ENCODE results near the gene BCAS3. TPM values are rescaled to one million over a fixed set of nuclear protein-coding genes. Genes with fewer than 3 reads are reported as not detected.

BCAS3 gene
- total RNA-seq, 1 experiment from 2014 or later: 26.6 TPM

GRCh38 chr17:61384692-61385576 lies 707.3 kb downstream of the BCAS3 start:
- no peak for DNase-seq (ENCODE audit: extremely low read depth, low read depth)

- DNase-seq (ENCODE audit: extremely low read depth, low read depth): no peak
Observed at GRCh38 chr17:61385577-61386236, 708.1 kb downstream of the BCAS3 start.

GRCh38 chr17:61386251-61386650 lies 708.6 kb downstream of the BCAS3 start:
- no peak for DNase-seq (ENCODE audit: extremely low read depth, low read depth)

- DNase-seq (ENCODE audit: extremely low read depth, low read depth): no peak
Observed at GRCh38 chr17:61387011-61387410, 709.4 kb downstream of the BCAS3 start.

DNA sequence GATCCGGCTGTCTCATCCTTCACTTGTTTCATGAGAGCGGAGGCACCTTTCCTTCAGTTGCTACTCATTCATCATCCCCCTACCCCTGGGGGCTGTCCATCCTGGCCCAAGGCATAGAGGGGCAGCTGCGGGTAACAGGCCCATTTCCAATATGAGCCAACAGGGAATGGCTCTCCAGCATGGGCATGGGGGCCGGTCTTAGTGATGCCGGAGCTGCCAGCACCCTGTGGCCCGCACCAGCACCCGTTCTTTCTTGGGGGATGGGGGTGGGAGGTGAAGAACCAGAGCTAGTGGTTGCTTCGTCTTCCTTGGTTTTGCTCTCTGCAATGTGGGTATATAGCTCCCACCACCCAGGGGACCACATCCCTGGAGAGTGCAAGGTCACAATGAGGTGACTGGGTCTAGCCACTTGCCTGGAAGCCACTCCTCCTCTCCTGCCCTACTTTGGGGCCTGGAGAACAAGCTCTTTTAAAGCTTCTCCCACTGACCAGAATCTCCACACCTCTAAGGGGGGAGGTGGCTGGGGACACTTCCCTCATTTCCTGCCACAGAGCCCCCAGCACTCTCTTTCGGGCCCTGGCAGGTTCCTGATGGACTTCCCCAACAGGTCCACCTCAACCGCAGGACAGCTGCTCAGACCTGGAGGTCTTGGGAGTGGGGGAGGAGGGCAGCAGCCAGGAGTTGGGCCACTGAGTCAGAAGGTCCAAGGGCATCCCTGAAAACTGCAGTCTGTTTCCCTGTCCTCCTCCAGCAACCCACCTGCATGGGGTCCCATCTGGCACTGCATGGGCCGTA lies 710.1 kb downstream of the BCAS3 start:
- no peak for DNase-seq (ENCODE audit: extremely low read depth, low read depth)

DNA sequence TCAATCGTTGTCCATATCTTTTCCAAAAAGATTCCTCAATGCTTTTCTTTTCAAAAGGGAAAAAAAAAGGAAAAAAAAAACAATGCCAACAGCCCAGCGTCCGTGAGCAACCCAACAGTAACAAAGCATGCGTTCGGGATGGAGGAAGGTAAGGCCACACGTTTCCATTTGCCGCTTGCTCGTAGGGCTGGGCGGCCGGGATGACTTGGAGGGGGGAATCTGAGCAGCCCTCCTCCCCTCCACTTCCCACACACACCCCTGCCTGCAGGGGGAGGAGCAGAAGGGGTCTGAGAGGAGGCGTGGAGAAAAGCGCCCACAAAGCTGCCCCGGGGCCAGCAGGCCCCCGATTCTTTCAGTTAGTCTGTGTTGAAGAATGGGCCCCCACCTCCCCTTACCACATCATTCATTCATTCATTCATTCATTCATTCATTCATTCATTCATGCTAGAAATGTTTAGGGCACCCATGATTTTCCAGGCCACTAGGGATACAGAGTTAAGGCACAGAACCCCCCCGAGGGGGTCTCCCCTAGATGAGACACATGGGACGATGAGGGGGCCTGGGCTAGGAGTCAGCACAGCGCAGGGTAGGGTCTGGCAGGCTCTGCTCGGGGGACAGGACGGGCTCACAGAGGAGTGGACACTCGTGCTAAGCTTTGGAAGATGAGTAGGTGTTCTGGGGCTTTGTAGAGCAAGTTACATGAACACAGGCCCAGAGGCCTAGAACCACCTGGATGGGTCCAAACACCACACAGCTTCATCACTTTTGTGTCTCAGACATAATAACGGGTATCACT lies 711.1 kb downstream of the BCAS3 start:
- DNase-seq (ENCODE audit: extremely low read depth, low read depth): no peak

DNA sequence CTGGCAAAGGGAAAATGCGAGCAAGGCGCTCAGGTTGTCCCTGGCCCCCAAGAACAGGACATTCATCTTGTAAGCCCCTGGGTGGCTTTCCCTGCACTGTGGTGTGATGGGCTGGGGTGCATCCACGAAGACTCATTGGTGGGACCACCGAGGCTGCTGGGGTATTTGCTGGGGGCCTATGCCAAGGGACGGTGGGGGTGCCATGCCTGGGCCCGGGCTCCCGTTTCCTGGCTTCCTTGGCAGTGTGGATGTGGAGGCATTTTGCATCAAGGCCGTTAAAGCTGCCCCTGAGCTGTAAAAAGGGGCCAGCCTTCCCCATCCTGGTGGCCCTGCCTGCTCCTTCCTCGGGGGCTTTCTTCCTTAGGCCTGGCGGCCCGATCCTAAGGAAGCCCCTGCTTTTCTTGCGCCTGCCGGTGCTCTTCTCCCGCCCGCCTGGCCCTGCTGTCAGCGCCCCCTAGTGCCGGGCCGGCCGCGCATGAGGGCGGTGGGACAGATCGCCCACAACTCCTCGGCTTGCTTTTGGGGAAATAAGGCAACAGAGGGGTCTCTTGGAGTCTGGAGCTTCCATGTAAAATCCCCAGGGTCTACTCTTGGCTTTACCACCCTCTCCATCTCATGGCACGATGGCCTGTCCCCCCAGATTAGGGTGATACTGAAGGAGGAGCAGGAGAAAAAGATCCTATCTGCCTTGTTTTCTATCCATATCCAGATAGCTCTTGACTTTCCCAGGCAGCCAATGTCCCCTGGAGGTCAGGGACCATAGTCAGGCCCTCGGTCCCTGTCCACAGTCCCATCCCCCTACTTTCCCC lies 712.2 kb downstream of the BCAS3 start:
- peak; percentile 53 for DNase-seq (ENCODE audit: extremely low read depth, low read depth)

DNA sequence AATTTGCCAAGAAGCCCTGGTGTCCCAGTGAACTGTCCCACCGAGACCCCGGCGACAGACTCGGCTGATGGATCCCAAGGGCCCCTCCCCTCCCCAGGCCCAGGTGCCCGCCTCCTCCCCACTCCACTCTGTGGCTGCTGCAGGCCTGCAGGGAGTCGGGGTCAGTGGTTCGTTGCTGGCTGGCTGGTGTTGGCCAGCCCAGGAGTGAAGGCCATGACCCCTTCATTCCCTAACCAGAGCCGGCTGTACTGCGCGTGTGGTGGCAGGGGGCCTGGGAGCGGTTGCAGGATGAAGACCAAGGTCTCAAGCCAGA lies 712.8 kb downstream of the BCAS3 start:
- DNase-seq (ENCODE audit: extremely low read depth, low read depth): no peak

- no peak for DNase-seq (ENCODE audit: extremely low read depth, low read depth)
Observed at GRCh38 chr17:61391595-61392291, 714.1 kb downstream of the BCAS3 start.

DNA sequence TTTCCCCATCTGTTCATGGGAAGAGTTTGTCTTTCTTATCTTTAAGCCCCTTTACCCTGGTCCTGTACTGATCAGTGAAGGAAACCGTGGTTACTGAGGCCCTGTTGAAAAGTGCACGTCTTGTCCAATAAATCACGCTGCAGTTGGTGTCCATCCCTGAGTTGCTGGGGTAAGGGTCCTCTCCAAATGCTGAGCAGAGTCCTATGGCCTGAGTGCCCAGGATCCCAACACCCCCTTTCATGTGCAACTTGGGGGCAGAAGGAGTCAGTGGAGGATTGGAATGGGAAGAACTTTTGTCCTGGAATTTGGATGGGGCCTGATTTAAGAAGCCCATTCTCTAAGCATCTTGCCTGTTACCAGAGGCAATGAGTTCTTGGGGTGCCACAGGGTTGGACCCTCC lies 715.0 kb downstream of the BCAS3 start:
- no peak for DNase-seq (ENCODE audit: extremely low read depth, low read depth)

DNA sequence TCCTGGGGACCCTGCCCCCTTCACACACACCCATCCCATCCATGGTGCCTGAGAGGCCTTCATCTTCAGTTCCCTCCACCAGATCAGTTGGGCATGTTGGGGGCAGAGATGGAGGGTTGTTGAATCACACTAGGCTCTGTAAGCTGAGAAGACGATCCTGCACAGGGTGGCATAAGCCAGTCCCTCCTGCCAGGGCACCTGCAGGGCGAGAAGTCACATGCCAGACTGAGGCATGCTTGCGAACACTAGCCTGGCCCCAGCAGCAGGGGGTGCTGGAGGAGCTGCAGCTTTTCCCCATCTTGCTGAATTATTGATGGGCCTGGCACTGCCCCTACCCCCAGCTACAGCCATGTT lies 715.9 kb downstream of the BCAS3 start:
- no peak for DNase-seq (ENCODE audit: extremely low read depth, low read depth)

- DNase-seq (ENCODE audit: extremely low read depth, low read depth): no peak
Observed at GRCh38 chr17:61393904-61394629, 716.4 kb downstream of the BCAS3 start.

- DNase-seq (ENCODE audit: extremely low read depth, low read depth): no peak
Observed at GRCh38 chr17:61394630-61395408, 717.2 kb downstream of the BCAS3 start.

DNA sequence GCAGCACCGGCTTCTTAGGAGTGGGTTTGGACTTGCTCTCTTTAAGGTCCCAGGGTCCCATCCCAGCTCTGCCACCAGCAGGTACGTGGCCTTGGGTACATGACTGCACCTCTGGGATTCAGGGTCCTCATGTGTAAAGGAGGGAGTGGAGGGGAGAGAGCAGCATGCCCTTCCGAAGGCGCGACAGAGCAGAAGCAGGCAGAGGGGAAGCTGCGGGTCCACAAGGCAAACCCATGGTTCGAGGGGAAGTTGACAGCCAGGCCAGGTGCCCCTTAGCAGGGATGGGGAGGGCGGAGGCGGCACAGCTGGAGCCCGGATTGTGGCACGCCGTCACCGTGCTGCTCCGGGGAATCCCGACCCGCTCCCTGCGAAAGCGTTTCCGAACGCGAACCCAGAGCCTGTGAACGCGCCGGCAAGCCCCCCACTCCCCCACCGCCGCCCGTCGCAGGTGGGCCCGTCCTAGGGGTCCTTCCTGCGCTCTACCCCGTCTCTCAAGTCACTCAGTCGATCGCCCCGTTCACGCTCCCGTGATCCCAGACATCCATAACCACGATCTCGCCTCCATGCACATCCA lies 717.8 kb downstream of the BCAS3 start:
- no peak for DNase-seq (ENCODE audit: extremely low read depth, low read depth)

DNA sequence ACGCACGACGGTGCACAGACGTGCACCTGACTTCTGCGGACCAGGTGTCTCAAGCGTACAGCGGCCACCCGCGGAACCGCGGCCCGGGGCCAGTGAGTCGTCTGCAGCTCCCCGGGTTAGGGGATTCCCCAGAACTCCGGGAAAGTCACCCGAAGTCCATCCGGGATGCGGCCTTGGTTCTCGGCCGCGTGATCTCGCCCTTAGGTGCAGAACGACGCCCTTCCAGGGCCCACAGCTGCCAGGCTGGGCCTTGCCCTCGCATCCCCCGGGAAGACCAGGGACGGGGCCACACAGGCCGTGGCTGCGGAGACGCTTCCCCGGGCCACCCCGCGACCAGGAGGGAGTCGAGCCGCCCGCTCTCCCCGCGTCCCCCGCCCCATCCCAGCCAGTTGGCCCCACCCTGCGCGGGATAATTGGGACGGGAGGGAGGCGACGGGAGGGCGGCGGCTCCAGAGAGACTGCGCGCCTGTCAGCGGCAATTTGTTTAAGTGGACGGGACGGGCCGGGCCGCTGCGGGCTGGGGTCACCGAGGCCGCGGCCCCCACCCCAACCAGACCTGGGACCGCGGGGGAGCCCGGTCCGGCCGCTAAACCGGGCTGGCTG lies 718.4 kb downstream of the BCAS3 start:
- no peak for DNase-seq (ENCODE audit: extremely low read depth, low read depth)

DNA sequence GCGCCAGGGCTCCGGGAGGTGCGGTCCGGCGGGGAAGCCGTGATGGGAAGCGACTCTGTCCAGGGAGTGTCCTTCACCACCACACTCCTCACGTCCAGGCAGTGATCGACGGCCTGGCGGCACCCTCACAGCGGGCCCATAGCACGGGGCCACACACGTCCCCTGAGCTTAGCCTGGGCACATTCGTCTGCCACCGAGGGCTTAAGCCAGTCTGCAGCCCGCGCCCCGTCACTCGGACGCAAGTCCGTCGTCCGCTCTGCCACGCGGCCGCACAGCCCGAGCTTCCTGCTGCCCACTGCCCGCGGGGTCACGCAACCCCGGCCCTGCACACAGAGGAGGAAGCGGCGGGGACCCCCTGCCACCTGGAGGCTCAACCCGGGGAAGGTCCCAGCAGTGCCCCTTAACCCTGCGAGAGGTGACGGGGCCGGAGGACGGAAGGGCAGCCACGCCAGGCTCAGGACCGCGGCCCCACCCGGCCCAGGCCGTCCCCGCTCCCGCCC lies 719.0 kb downstream of the BCAS3 start:
- no peak for DNase-seq (ENCODE audit: extremely low read depth, low read depth)

Data from NCI-H460 (cell line).